Measurements from ENCODE around the gene FBXL2. TPM values are rescaled to one million over a fixed set of nuclear protein-coding genes. Genes with fewer than 3 reads are reported as not detected.

FBXL2 gene
- polyA plus RNA-seq, 1 experiment: 19.1 TPM

DNA sequence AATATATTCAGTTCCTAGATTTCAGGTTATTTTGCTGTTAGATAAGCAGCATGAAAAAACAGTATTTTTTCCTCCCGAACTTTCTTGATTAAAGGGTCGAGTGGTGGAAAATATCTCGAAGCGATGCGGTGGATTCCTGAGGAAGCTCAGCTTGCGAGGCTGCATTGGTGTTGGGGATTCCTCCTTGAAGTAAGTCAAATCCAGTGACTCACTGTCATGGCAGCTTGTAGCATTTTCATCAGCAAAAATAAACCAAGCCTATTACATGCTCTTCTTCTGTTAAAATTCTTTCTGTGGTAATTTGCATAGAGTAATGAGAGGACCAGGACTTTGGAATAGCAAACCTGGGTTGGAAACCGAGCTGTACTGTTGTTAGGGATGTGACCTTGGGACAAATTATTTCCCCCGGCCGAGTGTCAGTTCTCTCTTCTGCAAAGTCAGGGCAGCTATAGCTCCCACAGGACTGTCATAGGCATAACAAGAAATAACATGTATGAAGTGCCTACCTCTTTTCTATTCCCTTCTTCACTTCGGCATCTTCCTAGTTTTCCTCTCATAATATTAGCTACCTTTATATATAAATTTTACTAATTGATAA, 87.4 kb downstream of the FBXL2 start:
- H3K27me3 ChIP-seq (ENCODE audit: control insufficient read depth, insufficient read depth, low read length): no peaks in the 10 kb centered on the region
- DNase-seq (ENCODE audit: low read depth): no peak
- ChIA-PET CTCF (interaction anchor here (0.8 to 3.3 kb wide), 4 partner anchors 8 to 413 kb away, joined by 3 to 24 read pairs (median 6); no protein-coding TSS in a partner anchor), POLR2A (interaction anchor here (0.5 kb wide), 1 partner anchor 180 kb away, joined by 5 read pairs; no protein-coding TSS in a partner anchor)
- no peak overlapping the region for H3K4me3 ChIP-seq (ENCODE audit: low read depth, low read length)
- TF ChIP-seq, protein P1, sequence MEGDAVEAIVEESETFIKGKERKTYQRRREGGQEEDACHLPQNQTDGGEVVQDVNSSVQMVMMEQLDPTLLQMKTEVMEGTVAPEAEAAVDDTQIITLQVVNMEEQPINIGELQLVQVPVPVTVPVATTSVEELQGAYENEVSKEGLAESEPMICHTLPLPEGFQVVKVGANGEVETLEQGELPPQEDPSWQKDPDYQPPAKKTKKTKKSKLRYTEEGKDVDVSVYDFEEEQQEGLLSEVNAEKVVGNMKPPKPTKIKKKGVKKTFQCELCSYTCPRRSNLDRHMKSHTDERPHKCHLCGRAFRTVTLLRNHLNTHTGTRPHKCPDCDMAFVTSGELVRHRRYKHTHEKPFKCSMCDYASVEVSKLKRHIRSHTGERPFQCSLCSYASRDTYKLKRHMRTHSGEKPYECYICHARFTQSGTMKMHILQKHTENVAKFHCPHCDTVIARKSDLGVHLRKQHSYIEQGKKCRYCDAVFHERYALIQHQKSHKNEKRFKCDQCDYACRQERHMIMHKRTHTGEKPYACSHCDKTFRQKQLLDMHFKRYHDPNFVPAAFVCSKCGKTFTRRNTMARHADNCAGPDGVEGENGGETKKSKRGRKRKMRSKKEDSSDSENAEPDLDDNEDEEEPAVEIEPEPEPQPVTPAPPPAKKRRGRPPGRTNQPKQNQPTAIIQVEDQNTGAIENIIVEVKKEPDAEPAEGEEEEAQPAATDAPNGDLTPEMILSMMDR (IDR thresholded peaks at IDR 0.05; ENCODE audit: insufficient read depth, low read depth, low read length): no peak
- no peaks in the 10 kb centered on the region for H3K36me3 ChIP-seq (ENCODE audit: control insufficient read depth, insufficient read depth, low read length)

DNA sequence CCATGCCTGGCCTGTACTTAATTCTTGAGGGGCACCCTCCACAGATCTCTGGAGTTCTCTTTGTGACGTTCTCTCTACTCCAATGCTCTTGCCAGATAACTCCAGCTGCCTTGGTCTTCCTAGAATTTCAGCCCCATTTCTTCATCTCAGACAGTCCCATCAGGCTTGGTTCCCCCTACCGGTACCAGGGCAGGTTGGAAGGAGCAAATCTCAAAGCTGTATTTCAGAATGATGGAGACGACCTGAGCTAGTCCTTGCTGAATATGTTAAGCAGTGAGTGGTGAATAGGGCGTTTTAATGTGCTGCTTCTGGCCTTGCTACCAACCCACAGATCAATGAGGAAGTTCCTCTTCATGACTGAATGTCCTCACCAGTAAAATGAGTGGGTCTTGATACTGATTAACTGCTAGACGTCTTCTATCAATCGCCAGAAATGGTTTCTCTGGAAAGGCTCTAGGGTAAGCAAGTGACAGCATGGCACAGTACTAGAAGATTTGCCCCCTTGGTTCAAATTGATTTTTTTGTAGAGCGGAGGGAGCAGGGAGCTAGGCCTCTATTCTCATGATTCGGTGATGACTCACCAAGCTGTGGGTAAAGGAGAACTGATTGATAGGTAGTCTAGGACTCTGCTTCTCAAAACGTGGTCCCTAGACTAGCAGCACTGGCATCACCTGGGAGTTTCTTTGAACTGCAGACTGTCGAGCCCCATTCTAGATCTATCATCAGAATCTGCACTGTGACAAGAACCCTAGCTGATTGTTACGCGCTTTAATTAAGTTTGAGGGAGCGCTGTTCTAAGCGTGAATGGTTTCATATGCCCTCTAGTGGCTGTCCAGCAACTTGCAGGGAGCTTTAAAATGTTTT, 95.2 kb downstream of the FBXL2 start:
- ChIA-PET CTCF (interaction anchor here (0.5 to 4.1 kb wide), 56 partner anchors 9 to 638 kb away, joined by 3 to 184 read pairs (median 4); partner anchors contain the start of genes GLB1, SUSD5 and TMPPE), POLR2A (interaction anchor here (1.0 kb wide), 1 partner anchor 241 kb away, joined by 3 read pairs; no protein-coding TSS in a partner anchor)
- DNase-seq (ENCODE audit: low read depth): no peak
- Histone ChIP-seq H3K4me3 (ENCODE audit: low read depth, low read length) (no peak overlapping the region), H3K27me3 (ENCODE audit: control insufficient read depth, insufficient read depth, low read length) (no peaks in the 10 kb centered on the region), H3K36me3 (ENCODE audit: control insufficient read depth, insufficient read depth, low read length) (peaks cover 10% of the 10 kb centered on the region)
- TF ChIP-seq, protein P1 (IDR thresholded peaks at IDR 0.05; ENCODE audit: insufficient read depth, low read depth, low read length): peak; percentile 85

DNA sequence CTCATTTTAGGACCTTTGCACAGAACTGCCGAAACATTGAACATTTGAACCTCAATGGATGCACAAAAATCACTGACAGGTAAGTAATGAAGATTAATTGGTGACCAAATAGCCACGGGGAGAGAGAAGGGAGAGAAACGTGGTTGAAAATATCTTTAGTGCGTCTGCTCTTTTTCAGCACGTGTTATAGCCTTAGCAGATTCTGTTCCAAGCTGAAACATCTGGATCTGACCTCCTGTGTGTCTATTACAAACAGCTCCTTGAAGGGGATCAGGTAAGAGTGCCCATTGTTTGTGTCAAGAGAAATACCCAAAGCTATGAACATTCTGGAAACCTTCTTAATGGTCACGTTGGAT, 95.8 kb downstream of the FBXL2 start:
- ChIA-PET CTCF (interaction anchor here (0.6 to 4.1 kb wide), 52 partner anchors 9 to 425 kb away, joined by 3 to 184 read pairs (median 4); partner anchors contain the start of genes GLB1, SUSD5 and TMPPE), POLR2A (interaction anchor here (1.0 kb wide), 1 partner anchor 242 kb away, joined by 3 read pairs; no protein-coding TSS in a partner anchor)
- no peaks in the 10 kb centered on the region for H3K27me3 ChIP-seq (ENCODE audit: control insufficient read depth, insufficient read depth, low read length)
- DNase-seq (ENCODE audit: low read depth): no peak
- peaks cover 10% of the 10 kb centered on the region for H3K36me3 ChIP-seq (ENCODE audit: control insufficient read depth, insufficient read depth, low read length)
- TF ChIP-seq, protein P1 (IDR thresholded peaks at IDR 0.05; ENCODE audit: insufficient read depth, low read depth, low read length): no peak
- H3K4me3 ChIP-seq (ENCODE audit: low read depth, low read length): no peak overlapping the region

DNA sequence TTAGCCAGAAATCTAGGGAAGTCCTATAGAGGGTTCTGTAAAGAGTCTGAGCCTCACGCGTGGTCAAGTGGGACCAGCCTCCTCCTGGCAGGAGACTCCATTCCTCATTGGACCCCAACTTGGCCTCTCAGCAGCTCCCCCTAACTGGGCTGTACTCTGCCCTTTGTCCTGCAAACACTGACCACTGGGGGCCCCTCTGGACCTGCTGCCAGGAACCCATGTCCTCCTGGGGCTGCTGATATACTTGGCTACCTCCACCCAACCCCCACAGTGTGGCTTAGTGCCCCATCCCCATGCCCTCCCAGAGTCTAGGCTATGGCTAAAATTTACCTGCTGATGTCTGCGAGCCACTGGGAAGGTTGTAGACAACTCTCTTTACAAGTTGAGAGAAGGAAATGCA, 100.2 kb downstream of the FBXL2 start:
- POLR2A ChIA-PET: no interaction called here
- TF ChIP-seq, protein P1 (IDR thresholded peaks at IDR 0.05; ENCODE audit: insufficient read depth, low read depth, low read length): no peak
- DNase-seq (ENCODE audit: low read depth): no peak
- H3K36me3 ChIP-seq (ENCODE audit: control insufficient read depth, insufficient read depth, low read length): peaks cover 10% of the 10 kb centered on the region
- H3K4me3 ChIP-seq (ENCODE audit: low read depth, low read length): no peak overlapping the region
- no peaks in the 10 kb centered on the region for H3K27me3 ChIP-seq (ENCODE audit: control insufficient read depth, insufficient read depth, low read length)
- CTCF ChIA-PET: interaction anchor here (1.2 to 2.1 kb wide), 2 partner anchors 13 to 246 kb away, joined by 3 to 13 read pairs; no protein-coding TSS in a partner anchor

DNA sequence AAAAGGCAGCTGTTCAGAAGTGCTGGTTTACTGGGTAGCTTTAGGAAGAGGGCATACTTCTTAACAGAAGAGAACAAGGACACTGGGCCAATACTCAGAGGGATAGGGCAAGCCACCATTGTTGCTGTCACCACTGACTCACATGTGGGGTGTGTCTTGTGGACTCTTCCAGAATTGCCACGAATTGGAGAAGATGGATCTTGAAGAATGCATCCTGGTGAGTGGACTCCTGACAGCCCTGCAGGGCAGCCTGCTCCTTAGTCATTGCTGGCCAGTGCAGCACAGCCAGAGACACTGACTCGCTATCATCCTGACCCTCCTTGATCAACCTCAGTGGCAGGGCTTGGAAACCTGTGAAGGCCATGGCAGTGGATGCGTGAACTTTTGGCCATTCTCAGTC, 100.7 kb downstream of the FBXL2 start:
- Histone ChIP-seq H3K36me3 (ENCODE audit: control insufficient read depth, insufficient read depth, low read length) (peaks cover 10% of the 10 kb centered on the region), H3K27me3 (ENCODE audit: control insufficient read depth, insufficient read depth, low read length) (no peaks in the 10 kb centered on the region), H3K4me3 (ENCODE audit: low read depth, low read length) (no peak overlapping the region)
- ChIA-PET CTCF (interaction anchor here (1.2 to 2.1 kb wide), 2 partner anchors 13 to 246 kb away, joined by 3 to 13 read pairs; no protein-coding TSS in a partner anchor), POLR2A (no interaction called here)
- DNase-seq (ENCODE audit: low read depth): no peak
- TF ChIP-seq, protein P1 (IDR thresholded peaks at IDR 0.05; ENCODE audit: insufficient read depth, low read depth, low read length): no peak

Data from BJ (cell line).